HepG2 (cell line): Measurements from ENCODE around the gene NRL. TPM values are rescaled to one million over a fixed set of nuclear protein-coding genes. Genes with fewer than 3 reads are reported as not detected.

ENCODE experiments used
- ATAD3A ChIP-seq: sonication (generic); formaldehyde crosslinking; IDR thresholded peaks from 2 replicates; pipeline ENCODE4 v1.4.0; 2020; ENCODE audit warnings: missing genetic modification reagents
- ATRX ChIP-seq: sonication (generic); formaldehyde crosslinking; IDR thresholded peaks from 2 replicates; pipeline ENCODE4 v1.4.0; 2020; ENCODE audit warnings: missing genetic modification reagents, borderline replicate concordance
- BRCA1 ChIP-seq: sonication (generic); formaldehyde crosslinking; IDR thresholded peaks from 2 replicates; pipeline ENCODE4 v1.4.0; 2020; ENCODE audit warnings: missing genetic modification reagents
- KLF6 ChIP-seq: IDR thresholded peaks from 2 replicates; pipeline ENCODE4 v1.8.0; 2016; ENCODE audit warnings: missing biosample characterization, missing genetic modification reagents
- RXRB ChIP-seq: IDR thresholded peaks from 2 replicates; pipeline ENCODE4 v1.6.1; 2016; ENCODE audit warnings: borderline replicate concordance, missing genetic modification reagents, missing compliant biosample characterization
- SIX4 ChIP-seq: sonication (generic); formaldehyde crosslinking; IDR thresholded peaks from 2 replicates; pipeline ENCODE4 v1.4.0; 2020; ENCODE audit warnings: missing genetic modification reagents
- ZBTB21 ChIP-seq: sonication (generic); formaldehyde crosslinking; IDR thresholded peaks from 2 replicates; pipeline ENCODE4 v1.4.0; 2020; ENCODE audit warnings: missing genetic modification reagents
- ZNF180 ChIP-seq: sonication (generic); formaldehyde crosslinking; IDR thresholded peaks from 2 replicates; pipeline ENCODE4 v1.4.0; 2020; ENCODE audit warnings: low read depth, missing genetic modification reagents, borderline replicate concordance
- ZNF589 ChIP-seq: sonication (generic); formaldehyde crosslinking; conservative IDR thresholded peaks from 2 replicates; pipeline ENCODE4 v1.8.0; 2022; ENCODE audit warnings: mild to moderate bottlenecking, moderate library complexity, missing genetic modification reagents
- polyA plus RNA-seq, 8 experiments: library from polyadenylated mRNA; depleted of rRNA in 3 of 8; stranded (reverse) in 7 of 8; unstranded in 1 of 8; fragments of >200 nt; fragmentation: Illumina TruSeq in 4 of 8; extraction: Trizol in 4 of 8; gene quantifications; 2 replicates each; pipeline versions ENCODE4 v1.2.1 to v1.2.3, GENCODE V29; 2011 to 2016; ENCODE audit warnings: low read depth in 4 of 8, missing spikeins in 1 of 8, mixed read lengths in 1 of 8; ENCODE audit not compliant: insufficient read depth in 1 of 8
- total RNA-seq, 5 experiments: library from RNA; depleted of rRNA; stranded (reverse); fragments of >200 nt; fragmentation: Illumina TruSeq; extraction: Trizol; gene quantifications; 2 replicates each; pipeline ENCODE4 v1.2.3, GENCODE V29; 2016; ENCODE audit warnings: low read depth in 1 of 5
- TF ChIP-seq, protein P1 (sequence below): sonication (generic); formaldehyde crosslinking; IDR thresholded peaks from one replicate; pipeline ENCODE4 v1.5.1; 2020; ENCODE audit warnings: mild to moderate bottlenecking, missing genetic modification reagents; ENCODE audit errors: not compliant biosample characterization
- TF ChIP-seq, protein P2 (sequence below): sonication (generic); formaldehyde crosslinking; IDR thresholded peaks from 2 replicates; pipeline ENCODE4 v1.8.1; 2023; ENCODE audit warnings: mild to moderate bottlenecking, missing genetic modification reagents, borderline replicate concordance
- TF ChIP-seq, protein P3 (sequence below): sonication (generic); formaldehyde crosslinking; IDR thresholded peaks from 2 replicates; pipeline ENCODE4 v1.4.0; 2020; ENCODE audit warnings: mild to moderate bottlenecking, missing genetic modification reagents, borderline replicate concordance
- TF ChIP-seq, protein P4 (sequence below): sonication (generic); formaldehyde crosslinking; IDR thresholded peaks from 2 replicates; pipeline ENCODE4 v1.4.0; 2020; ENCODE audit warnings: mild to moderate bottlenecking, missing genetic modification reagents
- TF ChIP-seq, protein P5 (sequence below): sonication (generic); formaldehyde crosslinking; IDR thresholded peaks from 2 replicates; pipeline ENCODE4 v1.4.0; 2020; ENCODE audit warnings: missing genetic modification reagents, borderline replicate concordance

Gene NRL
- total and polyA plus RNA-seq, 2 of the 13 experiments (the other 11 are each of a cell fraction or from before 2014, with no cell fraction given), result 2.5 to 4.7 TPM

DNA sequence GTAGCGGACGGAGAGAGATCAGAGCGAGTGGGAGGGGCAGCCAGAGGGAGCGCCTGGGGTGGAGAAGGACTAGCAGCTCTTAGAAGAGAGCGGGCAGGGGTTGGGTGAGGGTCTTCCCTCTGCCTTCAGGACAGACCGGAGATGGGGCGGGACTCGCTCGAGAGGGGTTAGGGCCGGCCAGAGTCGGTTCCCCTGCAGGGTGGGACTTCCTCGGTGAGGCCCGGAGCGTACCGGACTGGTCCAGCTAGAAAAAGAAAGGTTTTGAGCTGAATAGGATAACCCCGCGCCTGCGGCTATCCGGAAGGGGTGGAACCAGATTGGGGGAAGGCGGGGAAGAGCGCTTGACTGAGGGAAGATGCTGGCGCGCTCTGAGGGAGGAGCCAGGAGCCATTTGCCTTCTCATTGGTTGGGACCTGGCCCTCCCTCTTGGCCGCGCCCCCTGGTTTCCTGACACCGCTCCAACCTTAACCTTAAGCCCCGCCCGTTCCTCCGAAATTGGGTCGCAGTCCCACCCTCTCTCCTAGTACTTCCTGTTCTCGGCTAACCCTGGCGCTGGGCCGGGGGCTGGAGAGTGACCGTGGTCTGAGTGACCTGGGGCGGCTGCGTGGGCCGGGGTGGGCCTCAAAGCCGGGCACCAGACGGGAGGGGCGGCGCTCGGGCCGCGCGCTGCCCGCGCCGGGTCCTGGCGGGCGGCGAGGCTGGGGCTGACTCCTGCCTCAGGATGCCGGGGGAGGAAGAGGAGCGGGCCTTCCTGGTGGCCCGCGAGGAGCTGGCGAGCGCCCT lies 32.4 kb upstream of the NRL start, which contains the start of gene RNF31 (continued):
- TF ChIP-seq, protein P1, sequence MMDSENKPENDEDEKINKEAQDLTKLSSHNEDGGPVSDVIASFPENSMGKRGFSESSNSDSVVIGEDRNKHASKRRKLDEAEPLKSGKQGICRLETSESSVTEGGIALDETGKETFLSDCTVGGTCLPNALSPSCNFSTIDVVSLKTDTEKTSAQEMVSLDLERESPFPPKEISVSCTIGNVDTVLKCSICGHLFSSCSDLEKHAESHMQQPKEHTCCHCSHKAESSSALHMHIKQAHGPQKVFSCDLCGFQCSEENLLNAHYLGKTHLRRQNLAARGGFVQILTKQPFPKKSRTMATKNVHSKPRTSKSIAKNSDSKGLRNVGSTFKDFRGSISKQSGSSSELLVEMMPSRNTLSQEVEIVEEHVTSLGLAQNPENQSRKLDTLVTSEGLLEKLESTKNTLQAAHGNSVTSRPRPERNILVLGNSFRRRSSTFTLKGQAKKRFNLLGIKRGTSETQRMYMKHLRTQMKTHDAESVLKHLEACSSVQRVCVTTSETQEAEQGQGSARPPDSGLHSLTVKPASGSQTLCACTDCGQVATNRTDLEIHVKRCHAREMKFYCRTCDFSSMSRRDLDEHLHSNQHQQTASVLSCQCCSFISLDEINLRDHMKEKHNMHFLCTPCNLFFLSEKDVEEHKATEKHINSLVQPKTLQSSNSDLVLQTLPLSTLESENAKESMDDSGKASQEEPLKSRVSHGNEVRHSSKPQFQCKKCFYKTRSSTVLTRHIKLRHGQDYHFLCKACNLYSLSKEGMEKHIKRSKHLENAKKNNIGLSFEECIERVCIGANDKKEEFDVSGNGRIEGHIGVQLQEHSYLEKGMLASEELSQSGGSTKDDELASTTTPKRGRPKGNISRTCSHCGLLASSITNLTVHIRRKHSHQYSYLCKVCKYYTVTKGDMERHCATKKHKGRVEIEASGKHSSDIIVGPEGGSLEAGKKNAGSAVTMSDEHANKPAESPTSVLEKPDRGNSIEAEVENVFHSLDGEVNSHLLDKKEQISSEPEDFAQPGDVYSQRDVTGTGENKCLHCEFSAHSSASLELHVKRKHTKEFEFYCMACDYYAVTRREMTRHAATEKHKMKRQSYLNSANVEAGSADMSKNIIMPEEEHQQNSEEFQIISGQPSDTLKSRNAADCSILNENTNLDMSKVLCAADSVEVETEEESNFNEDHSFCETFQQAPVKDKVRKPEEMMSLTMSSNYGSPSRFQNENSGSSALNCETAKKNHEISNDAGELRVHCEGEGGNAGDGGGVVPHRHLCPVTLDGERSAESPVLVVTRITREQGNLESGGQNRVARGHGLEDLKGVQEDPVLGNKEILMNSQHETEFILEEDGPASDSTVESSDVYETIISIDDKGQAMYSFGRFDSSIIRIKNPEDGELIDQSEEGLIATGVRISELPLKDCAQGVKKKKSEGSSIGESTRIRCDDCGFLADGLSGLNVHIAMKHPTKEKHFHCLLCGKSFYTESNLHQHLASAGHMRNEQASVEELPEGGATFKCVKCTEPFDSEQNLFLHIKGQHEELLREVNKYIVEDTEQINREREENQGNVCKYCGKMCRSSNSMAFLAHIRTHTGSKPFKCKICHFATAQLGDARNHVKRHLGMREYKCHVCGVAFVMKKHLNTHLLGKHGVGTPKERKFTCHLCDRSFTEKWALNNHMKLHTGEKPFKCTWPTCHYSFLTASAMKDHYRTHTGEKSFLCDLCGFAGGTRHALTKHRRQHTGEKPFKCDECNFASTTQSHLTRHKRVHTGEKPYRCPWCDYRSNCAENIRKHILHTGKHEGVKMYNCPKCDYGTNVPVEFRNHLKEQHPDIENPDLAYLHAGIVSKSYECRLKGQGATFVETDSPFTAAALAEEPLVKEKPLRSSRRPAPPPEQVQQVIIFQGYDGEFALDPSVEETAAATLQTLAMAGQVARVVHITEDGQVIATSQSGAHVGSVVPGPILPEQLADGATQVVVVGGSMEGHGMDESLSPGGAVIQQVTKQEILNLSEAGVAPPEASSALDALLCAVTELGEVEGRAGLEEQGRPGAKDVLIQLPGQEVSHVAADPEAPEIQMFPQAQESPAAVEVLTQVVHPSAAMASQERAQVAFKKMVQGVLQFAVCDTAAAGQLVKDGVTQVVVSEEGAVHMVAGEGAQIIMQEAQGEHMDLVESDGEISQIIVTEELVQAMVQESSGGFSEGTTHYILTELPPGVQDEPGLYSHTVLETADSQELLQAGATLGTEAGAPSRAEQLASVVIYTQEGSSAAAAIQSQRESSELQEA (CRISPR knock-in tag), result no peak
- peak; percentile 48 for TF ChIP-seq KLF6
- no peak for TF ChIP-seq ZNF589 (CRISPR knock-in tag)
- TF ChIP-seq, protein P2, sequence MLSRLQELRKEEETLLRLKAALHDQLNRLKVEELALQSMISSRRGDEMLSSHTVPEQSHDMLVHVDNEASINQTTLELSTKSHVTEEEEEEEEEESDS (CRISPR knock-in tag), result 0 out of 2 replicates have a peak, but pooled peaks have one; percentile 91
- no peak for TF ChIP-seq BRCA1 (CRISPR knock-in tag)
- TF ChIP-seq, protein P3, sequence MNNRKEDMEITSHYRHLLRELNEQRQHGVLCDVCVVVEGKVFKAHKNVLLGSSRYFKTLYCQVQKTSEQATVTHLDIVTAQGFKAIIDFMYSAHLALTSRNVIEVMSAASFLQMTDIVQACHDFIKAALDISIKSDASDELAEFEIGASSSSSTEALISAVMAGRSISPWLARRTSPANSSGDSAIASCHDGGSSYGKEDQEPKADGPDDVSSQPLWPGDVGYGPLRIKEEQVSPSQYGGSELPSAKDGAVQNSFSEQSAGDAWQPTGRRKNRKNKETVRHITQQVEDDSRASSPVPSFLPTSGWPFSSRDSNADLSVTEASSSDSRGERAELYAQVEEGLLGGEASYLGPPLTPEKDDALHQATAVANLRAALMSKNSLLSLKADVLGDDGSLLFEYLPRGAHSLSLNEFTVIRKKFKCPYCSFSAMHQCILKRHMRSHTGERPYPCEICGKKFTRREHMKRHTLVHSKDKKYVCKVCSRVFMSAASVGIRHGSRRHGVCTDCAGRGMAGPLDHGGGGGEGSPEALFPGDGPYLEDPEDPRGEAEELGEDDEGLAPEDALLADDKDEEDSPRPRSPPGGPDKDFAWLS (CRISPR knock-in tag), result 0 out of 2 replicates have a peak, but pooled peaks have one; percentile 4
- TF ChIP-seq, protein P4, sequence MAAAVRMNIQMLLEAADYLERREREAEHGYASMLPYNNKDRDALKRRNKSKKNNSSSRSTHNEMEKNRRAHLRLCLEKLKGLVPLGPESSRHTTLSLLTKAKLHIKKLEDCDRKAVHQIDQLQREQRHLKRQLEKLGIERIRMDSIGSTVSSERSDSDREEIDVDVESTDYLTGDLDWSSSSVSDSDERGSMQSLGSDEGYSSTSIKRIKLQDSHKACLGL, result no peak; the same call in 1 of the 2 replicates
- TF ChIP-seq RXRB (CRISPR knock-in tag), result peak; percentile 17
- TF ChIP-seq ATRX (CRISPR knock-in tag), result no peak
- peak; percentile 51 for TF ChIP-seq SIX4 (CRISPR knock-in tag)
- peak; percentile 74; the same call in 1 of the 2 replicates for TF ChIP-seq ZNF180 (CRISPR knock-in tag)
- TF ChIP-seq, protein P5, sequence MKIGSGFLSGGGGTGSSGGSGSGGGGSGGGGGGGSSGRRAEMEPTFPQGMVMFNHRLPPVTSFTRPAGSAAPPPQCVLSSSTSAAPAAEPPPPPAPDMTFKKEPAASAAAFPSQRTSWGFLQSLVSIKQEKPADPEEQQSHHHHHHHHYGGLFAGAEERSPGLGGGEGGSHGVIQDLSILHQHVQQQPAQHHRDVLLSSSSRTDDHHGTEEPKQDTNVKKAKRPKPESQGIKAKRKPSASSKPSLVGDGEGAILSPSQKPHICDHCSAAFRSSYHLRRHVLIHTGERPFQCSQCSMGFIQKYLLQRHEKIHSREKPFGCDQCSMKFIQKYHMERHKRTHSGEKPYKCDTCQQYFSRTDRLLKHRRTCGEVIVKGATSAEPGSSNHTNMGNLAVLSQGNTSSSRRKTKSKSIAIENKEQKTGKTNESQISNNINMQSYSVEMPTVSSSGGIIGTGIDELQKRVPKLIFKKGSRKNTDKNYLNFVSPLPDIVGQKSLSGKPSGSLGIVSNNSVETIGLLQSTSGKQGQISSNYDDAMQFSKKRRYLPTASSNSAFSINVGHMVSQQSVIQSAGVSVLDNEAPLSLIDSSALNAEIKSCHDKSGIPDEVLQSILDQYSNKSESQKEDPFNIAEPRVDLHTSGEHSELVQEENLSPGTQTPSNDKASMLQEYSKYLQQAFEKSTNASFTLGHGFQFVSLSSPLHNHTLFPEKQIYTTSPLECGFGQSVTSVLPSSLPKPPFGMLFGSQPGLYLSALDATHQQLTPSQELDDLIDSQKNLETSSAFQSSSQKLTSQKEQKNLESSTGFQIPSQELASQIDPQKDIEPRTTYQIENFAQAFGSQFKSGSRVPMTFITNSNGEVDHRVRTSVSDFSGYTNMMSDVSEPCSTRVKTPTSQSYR (CRISPR knock-in tag), result peak; percentile 3
- no peak for TF ChIP-seq ATAD3A
- no peak for TF ChIP-seq ZBTB21
